Measurements from ENCODE around the gene SOX15.

SOX15 gene

GRCh38 chr17:7556627-7557026 lies 33.3 kb downstream of the SOX15 start:
- DNase-seq: no peak

GRCh38 chr17:7555320-7555948 lies 34.5 kb downstream of the SOX15 start:
- DNase-seq: no peak

DNA sequence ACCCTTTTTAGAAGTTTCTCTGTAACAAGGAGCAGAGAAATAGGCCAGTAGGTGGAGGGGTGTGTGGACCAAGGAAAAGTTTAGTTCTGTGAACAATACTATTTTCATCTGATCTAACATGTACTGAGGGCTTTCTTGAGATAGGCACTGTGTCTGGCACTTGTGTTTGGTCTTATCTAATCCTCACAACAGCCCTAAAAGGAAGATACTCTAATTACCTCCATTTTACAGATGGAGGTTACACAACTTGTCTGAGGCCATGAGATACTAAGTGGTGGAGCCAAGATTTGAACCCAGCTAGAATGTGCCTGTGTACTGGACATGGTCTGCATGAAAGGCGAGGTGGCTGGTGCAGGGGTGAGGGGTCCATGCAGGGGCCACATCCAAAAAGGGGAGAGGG lies 36.5 kb downstream of the SOX15 start:
- DNase-seq: no peak

DNA sequence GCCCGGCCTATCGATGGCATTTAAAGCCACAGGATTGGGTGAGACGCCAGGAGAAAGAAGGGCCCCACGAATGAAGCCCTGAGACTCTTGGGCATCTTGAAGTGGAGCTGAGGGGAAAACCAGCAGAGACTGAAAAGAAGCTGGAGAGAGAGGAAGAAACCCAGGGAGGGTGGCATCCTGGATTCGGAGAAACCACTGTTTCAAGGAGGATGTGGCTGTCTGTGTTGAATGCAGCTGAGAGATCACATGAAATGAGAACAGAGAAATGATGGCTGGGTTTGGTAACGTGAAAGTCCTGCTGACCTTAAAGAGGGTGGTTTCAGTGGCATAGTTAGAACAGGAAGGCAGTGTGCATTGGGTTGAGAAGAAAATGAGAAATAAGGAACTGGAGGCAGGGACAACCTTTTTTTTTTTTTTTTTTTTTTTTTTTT lies 37.3 kb downstream of the SOX15 start:
- no peak for DNase-seq

DNA sequence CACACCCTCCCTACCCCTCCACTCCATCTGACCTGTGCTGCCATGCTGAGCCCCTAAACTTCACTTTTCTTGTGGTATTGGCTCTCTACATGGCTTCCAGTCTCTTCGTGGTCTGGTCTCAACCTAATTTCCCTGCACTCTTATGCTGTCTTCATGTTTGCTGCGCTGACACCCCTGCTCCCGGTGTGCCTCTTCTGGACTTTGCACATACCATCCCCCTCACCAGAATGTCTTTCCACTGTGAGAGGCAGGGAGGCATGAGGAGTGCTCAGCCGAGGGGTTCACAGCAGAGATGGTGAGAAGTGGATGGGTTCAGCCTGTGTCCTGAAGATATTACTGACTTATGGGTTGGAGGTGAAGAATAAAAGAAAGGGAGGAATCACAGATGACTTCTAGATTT lies 38.5 kb downstream of the SOX15 start:
- no peak for DNase-seq

- no peak for DNase-seq
These were observed 39.5 kb downstream of the SOX15 start for GRCh38 chr17:7550344-7550743.

DNA sequence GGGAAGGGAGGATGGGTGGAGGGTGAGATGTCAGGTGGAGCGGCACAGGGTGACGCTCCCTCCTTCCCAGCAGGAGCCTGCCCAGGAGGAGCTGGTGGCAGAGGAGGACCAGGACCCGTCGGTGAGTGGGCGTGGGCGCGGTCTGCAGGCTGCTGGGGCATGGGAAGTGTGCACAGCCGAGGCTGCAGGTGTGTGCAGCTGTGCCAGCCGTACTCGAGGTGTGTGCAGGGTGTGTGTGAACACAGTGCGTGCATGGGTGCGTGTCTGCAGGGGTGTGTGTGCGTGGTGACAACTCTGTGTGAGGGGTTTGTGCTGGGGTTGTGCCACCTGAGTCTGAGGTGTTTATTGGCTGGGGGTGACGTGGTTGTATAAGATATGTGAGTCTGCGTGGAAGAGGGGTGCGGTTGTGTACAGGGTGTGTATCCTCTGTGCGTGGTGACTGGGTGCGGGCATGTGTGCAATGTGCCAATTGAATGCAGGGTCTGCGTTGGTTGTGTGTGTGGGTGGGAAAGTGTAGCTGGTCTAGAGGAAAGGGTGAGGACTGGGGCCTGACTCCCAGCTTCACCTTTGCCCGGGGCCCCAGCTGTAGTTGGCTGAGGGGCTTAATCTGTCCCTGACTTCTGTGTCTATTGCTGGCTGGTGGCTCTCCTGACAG lies 40.4 kb downstream of the SOX15 start:
- DNase-seq: peak; percentile 24 to 25

GRCh38 chr17:7548585-7549400 lies 41.1 kb downstream of the SOX15 start, which contains the start of gene TNFSF12:
Gene TNFSF12, plus strand, starts transcription at chr17:7549058. Its CDS starts 96 bp downstream, at chr17:7549154.
- peak; percentile 35 for DNase-seq

DNA sequence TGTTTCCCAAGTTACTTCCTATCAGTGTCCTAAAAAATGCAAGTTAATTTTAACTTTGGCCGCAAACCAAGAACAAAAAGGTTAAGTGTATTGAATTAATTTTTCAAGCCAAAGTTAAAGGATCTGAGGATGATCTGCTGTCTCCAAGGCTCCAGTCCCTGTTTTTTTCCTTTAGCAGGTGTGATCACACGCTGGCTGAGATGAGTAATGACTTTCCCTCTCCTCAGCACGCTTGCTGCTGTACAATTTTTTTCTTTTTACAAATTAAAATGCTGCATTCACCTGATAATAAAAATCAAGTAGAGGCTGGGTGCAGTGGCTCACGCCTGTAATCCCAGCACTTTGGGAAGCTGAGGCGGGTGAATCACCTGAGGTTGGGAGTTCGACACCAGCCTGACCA lies 45.0 kb downstream of the SOX15 start:
- no peak for DNase-seq

GRCh38 chr17:7541074-7541621 lies 48.7 kb downstream of the SOX15 start:
- no peak for DNase-seq

DNA sequence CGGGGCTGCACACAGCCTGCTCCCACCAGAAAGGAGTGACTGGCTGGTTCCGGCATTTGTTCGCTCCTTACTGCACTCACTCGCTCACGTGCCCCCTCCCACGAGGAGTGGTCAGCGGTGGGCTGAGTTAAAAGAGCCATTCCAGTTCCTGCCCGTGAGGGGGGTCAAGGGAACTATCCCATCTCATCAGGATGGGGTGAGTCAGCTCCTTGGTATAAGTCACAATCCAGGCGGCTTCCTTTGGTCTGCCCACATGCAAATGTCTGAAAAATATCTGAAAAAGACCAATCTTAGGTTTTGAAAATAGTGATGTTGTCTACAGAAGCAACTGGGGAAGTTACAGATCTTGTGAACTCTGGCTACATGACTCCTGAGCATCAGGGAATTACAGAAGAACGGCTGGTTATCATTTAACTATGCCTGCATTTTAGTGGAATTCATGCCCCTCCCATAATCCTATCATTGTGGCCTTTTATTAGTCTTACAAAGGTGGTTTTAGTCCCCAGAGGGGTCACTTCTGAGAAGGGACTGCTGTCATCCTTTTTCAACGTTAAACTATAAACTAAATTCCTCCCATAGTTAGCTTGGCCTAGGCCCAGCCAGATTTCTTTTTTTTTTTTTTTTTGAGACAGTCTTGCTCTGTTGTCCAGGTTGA lies 50.9 kb downstream of the SOX15 start:
- no peak for DNase-seq

Measured in activated CD4-positive, alpha-beta T cell treated with anti-CD3 and anti-CD28 coated beads, Interleukin-2, amount 50 U/mL, for 4 hours (primary cell).